Testis (tissue), 2 donors: Measurements from ENCODE around the gene DLG2.

Source experiments
- CTCF ChIP-seq, 3 experiments: fragments of 450-650 bp in 2 of 3; fragments of 200-600 bp in 1 of 3; sonication (generic) in 1 of 3; IDR thresholded peaks; one replicate each; pipeline ENCODE4 v1.5.1; 2016 to 2019; ENCODE audit warnings: antibody characterized with exemption in 3 of 3, mild to moderate bottlenecking in 2 of 3, moderate library complexity in 1 of 3
- POLR2A ChIP-seq: fragments of 450-650 bp; IDR thresholded peaks from one replicate; pipeline ENCODE4 v1.6.1; 2017; ENCODE audit warnings: antibody characterized with exemption, mild to moderate bottlenecking, moderate library complexity

GRCh38 chr11:83717537-83717936 is 1909.6 kb downstream of the DLG2 start:
- TF ChIP-seq CTCF (IDR thresholded peaks at IDR 0.05) (no peak), POLR2A (no peak)
